UCSD-AML1 (cell line): ENCODE data around the gene SEMA5B.

Source experiments
- DNase-seq: peaks from one replicate; lab custom pipeline; 2025; ENCODE audit not compliant: unreplicated experiment; lab: John Stamatoyannopoulos, UW

SEMA5B gene

DNA sequence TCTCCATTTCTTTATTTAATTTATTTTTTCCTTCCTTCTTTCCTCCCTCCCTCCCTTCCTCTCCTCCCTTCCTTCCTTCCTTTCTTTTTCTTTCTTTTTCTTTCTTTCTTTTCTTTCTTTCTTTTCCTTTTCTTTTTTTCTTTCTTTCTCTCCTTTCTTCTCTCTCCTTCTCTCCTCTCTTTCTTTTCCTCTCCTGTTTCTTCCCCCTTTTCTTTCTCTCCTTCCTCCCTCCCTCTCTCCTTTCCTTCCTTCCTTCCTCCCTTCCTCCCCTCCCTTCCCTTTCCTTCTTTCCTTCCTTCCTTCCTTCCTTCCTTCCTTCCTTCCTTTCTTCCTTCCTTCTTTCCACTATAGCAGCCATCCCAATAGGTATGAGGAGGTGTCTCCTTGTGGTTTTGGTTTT lies 32.5 kb upstream of the SEMA5B start:
- DNase-seq: no peak

DNA sequence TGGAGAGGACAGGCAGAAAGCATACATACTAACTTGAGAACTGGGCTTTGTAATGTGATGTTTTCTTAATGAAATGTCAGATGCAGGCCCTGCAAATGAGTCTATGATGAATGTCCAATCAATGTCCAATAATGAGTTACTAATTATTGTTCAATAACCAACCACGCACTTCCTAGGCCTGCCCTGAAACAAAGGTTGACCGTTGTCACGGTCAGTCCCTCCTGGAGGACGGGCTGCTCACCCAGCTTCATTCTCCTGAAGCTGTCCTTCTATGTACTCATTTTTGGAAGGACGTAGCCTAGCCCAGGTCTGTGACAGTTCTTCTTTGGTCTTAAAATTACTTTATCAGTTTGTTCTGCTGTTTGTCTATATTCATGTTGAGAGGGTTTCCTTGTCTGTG lies 30.9 kb upstream of the SEMA5B start:
- DNase-seq: no peak

DNA sequence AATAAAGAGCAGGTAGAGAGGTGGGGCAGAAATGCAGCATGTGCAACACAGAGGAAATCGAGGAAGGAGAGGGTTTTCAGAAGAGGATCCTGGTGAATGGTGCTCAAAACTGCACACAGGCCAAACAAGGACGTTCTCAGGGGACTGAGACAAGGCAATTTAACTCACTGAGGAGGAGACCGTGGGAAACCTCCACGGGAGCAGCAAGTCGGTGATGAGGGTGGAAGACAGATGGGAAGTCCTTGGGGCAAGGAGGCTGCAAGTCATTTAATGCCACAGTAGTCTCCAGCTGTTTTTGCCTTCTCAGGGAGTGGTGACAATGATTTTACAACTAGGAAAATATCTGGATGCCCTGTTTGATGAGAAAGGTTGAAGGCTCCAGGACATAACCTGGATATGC lies 27.8 kb upstream of the SEMA5B start:
- DNase-seq: no peak

DNA sequence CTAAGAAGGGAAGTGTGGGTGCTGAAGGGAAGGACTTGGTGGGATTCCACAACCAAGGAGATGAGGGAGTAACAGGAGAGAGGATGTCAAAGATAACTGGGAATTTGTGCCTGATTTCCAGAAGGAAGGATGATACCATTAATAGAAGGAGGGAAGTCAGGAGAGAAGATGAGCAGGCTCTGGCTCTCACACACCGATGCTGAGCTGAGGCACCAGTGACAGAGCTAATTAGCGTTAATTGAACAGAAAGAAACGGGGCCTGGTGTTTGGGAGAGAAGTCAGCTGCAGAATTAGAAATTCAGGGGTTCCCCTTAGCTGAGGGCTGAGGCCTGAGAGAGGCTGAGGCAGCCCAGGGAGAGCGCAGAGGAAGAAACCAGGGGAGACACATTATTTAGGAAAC lies 27.4 kb upstream of the SEMA5B start:
- DNase-seq: no peak

DNA sequence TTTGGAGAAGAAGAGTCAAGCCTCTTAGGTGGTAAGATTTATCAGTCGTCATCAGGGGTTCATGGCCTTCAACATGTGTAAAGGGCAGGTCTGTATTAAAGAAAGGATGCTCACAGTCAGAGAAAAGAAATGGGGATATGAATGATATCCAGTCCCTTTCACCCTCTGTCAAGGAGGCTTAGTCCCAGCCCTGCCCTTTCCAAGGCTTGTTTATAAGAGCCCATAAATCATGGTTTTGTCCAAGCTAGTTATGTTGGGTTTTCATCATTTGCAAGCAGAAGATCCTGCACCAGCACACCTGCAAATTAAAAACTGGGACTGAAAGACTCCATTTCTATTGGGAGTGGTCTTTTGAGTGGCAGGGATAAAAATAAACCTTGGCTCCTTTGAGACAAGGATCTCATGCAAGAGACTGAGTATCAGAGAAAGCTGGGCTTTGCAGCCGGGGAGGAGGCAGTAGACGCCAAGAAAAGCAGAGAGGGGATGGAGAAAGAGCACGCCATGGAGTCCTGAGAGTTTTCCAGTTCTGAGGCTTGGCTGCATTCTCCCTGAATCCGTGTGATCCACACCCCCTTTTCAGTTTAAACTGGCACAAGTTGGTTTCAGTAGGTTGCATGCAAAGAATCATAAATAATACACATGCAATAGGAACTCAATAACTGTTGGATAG lies 26.7 kb upstream of the SEMA5B start:
- no peak for DNase-seq

DNA sequence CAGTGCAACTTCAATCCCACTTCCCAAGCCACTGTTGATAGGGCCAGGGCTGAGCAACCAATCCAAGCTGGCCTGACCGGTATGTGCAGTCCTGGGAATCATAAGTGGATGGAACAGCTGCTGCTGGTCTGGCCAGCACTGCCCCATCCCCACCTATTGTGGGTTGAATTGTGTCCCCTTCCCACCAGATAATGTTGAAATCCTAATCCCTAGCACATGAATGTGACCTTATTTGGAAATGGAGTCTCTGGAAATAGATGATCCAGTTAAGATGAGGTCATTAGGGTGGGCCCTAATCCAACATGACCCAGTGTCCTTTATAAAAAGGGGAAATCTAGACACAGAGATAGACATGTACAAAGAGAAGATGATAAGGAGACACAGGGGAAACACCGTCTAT lies 25.5 kb upstream of the SEMA5B start:
- DNase-seq: no peak

DNA sequence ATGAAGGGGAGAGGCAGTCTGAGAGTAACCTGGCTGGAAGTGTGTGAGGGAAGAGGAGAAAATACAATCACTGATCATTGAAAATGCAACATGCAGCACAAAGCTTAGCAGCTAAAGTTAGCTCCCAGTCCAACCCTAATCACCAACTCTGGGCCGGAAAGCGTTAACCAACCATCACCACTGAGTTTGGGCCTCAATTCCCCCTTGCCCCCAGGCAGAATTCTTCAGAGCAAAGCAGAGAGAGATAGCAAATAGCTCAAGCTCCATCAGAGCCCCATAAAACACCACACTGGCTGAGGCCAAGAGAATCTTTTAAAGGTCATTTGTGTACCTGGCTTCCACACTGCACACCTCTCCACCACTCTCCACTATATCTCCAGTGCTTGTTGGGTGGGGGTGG lies 23.1 kb upstream of the SEMA5B start:
- no peak for DNase-seq

DNA sequence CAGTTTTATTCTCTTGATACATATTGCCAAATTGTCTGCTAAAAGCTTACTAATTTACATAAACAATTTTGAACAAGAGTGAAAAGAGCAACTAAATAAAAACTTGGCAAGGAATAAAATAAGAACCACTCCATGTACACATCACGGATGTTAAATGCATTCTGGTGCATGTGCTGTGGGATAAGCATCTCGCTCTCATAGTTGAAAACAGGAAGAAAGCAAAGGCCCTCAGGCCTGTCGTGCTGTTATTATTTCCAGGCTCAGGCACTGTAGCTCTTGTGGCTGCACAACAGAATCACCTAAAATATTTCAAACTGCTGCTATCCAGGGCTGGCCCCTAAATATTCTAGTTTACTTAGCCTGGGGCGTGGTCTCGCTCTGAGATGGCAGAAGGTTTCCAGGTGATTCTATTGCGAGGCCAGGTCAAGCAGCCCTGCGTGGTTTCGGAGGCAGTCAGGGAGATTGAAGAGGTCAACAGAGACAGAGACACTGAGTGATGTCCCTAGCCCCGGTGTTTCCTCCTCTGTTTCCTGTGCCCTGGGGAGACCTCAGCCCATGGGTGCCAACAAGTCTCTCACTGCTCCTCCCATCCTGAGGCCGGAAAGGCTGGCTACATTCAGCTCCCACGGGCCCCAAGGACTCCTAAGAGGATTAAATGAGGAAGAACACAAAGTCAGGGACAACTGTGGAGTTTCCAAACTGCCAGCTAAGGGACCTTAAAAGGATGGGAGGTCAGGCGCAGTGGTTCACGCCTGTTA lies 21.1 kb upstream of the SEMA5B start:
- DNase-seq: peak; percentile 72

DNA sequence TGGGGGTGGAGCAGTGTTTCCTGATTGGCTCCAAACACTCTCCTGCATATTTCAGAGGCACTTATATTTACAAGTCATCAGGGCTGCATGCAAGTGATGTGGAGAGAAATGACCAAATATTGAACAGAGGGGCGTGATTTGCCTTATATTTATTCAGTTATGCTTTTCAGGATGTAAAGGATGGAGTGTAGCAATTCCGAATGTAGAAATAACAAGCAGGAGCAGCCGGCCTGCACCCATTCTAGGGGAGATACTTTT lies 19.4 kb upstream of the SEMA5B start:
- DNase-seq: no peak

DNA sequence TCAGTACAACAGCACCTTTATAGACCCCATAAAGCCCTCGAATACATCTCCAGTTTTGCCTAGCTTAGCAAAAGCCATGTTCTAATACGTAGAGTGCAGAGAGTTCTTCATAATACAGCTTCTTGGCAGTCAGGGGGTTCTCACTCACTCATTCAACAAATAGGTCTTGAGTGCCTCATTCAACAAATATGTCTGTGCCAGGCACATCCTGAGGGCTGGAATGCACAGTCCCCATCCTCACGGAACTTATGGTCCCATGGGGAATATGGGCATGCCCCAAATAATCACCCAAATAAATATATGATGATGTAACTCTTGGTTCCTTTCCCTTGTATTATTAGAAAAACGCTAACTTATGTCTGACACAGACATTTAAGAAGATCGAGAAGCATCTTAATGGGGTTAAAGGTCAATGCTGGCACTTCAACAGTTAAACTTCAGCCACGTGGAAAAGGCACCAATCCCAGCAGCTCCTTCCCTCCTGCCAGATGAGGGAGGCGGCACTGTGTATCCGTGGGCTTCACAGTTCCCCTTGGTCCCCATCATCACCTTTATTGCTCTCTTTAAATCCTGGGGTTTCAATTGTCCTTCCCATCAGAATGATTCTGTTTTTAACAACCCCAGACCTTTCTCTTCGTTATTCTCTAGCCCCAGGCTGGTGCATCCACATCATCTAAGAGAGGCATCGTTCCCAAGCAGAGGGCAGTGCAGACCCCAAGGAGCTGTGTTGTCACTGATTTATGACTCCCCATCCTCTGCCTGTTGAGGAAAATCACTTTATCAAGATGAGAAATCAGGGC lies 18.9 kb upstream of the SEMA5B start:
- DNase-seq: no peak

DNA sequence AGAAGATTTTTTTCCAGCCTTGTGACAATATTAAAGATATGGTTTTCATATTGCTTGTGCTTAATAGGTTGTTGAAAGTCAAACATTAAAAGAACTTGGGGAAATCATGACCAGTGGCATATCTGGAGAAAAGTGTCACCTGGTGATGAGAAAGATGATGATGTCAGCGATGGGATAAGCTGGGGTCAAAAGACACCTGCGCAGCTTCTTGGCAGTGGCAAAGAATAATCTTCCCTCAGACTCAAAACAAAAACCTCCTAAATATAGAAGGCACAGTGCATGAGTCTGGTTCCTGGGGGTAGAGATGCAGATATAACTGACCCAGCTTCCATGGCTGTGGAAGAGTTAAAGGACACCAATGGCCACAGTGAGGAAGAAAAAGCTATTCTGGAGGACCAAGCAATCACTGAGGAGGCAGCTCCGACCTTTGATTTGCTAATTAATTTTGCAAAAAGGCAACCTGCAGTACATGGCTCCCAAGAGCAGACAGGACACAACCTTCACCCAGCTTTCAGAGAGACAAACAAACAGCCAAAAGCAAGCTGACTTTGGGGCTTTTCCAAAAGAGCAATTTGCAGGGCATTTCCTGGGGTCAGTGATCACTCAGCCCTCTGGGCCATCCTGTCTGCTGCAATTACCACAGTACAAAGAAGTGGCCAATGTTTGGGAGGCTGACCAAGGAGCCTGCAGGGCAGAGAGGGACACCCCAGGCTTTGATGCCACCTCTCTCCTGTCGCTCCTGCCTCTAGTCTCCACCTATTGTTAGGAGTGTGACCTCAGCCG lies 17.6 kb upstream of the SEMA5B start:
- no peak for DNase-seq

DNA sequence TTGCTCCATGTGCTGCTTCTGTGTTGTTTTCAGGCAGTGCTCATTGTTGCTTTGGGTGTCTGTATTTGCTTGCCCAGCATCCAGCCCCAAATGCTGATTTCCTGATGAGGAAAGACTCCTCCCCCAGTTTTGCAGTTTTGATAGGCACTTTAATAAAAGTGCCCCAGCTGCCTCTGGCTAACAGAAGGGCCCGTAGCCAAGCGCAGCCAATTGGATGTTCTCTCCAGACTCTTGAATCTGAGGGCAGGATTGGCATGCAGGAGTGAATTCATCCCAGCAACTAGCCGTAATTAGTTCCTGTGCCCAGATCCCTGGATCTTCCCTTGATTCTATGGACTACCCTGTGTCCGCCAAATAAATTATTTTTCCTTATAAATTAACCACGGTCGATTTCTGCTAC lies 14.8 kb upstream of the SEMA5B start:
- DNase-seq: no peak

DNA sequence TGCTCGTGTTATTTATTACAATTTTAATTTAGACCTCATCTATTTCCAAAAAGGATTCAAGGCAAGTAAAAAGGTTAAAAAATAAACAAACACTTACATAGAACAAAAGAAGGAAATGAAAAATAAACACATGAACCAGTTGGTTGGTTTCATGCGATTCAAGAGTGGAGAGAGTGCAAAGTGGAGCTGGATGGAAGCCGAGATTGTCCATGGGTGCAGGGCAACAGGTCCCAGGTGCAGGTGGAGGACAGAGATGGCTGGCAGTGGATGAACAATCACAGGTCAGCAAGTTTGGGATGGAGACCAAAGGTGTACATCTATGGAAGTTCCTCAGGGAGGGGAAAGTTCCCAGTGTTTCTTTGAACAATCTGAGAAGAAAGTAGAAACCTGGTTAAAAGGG lies 11.6 kb upstream of the SEMA5B start:
- DNase-seq: no peak

DNA sequence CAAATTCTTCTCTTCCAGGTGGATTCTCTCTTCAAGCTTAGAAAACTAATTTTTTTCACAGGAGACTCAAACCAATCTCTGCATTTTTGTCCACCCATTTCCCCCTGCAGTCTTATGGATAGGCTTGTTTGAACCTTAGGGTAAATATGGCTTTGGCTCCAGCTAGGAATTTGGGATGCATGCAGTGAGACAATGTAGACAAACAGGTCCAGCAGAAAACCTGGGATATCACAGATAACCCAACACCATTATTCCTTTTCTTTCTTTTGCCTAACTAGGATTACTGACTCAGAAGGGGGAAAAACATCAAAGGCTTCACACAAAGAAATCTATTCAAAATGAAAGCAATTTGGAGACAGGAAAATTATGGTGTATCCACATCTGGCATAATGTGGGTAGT lies 11.2 kb upstream of the SEMA5B start:
- no peak for DNase-seq

DNA sequence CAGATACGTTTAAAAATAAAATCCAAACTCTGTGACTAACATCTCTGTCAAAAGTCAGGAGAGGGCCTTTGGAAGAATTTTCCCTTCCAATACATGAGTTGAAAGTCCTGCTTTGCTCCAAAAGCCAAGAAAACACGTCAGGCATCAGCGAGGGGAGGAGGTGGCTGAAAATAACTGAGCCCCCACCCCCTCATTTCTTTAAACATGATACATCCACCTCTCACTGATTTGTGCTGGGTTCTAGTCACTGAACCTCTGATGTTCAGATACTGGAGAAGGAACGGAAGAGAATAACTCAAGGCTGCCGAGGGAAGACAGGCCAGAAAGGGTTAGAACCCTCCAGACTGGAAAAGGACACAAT lies 9.4 kb upstream of the SEMA5B start:
- DNase-seq: no peak

DNA sequence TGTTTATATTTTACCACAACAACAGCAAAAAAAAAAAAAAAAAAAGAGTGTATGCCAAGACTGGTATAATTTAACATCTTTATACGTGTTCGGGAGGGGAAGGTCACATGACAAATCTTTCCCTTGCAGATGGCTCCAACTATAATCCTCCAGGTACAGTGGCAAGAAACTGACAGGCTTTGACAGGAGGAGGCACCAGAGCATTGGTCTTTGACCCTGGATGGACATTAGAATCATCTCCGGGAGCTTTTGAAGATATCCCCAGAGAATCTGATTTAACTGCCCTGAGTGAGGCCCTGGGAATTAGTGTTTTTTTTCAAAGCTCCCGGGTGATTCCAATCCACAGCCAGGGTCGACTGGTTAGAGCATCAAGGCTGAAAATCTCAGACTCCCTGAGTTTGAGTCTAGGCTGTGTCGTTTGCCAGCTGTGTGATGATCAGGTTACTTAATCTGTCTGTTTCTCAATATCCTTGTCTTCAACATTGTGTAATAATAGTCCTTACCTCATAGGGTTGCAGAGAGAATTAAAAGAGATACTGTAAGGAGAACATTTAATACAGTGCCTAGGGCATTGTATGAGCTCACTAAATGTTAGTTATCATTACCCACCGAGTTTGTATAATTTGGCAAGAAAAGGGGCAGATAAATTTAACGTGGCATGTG lies 8.9 kb upstream of the SEMA5B start:
- DNase-seq: no peak

DNA sequence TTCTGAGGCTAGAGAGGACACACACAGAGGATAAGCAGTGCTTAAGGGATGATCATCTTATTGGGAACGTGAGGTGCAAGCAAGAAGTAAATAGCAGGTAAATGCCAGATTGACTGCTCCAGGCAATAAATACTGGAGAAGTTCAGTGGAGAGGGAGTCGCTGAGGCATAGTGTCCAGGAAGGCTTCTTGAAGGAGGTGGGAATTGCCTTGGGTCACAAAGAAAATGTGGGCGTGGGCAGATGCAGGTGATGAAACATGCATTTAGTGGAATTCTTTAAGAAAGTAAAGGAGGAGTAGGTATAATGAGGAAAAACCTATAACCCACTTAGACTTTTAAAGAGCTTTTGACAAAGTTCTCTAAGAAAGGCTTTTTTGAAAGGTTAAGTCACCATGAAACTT lies 7.4 kb upstream of the SEMA5B start:
- no peak for DNase-seq

DNA sequence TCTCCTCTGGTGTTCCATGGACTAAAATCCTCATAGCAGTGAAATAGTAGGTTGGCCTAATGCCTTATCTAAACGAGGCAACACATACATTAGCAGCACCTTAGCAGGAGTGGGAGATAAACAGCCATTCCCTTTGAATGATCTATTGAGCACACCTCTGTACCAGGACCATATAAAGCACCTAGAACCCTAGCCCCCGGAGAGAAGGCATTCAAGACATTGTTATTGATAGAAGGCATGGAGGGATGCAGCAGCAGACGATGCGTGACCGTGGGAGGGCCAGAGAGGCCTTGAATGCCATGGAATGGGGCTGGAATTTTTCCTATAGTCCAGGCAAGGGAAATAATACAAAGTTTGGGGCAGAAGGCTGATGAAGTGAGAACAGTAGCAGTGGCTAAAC lies 6.6 kb upstream of the SEMA5B start:
- DNase-seq: no peak

DNA sequence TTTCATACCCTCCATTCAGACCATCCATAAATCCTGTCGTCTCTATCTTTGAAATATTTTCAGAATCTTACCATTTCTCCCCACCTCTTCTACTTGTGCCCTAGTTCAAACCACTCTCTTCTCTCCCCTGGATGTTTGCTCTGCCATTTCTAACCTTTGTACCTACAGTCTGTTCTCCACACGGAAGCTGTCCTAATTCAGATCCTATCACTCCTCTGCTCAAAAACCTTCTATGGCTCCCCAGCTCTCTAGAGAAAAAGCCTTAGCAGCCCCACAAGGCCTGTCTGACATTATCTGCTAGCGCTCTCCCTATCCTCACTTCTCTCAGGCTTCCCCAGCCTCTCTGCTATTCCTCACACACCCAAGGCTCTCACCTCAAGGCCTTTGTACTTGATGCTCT lies 4.5 kb upstream of the SEMA5B start:
- DNase-seq: no peak

DNA sequence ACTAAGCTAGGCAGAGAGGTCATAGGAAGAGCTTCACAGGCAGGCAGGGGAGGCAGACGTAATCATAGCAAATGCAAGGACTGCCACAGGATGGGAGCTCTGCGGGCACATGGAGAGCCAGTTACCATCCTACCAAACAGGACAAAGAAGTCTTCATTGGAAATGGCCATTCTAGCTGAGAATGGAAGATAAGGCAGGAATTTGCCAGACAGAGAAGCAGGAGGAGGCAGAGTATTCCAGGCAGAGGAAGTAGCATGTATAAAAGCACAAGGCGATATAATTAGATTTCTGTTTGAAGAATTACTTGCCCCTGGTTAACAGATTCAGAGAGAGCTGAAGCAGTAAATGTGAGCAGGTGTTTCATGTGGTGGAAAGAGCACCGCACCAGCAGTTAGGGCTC lies 3.5 kb upstream of the SEMA5B start:
- no peak for DNase-seq

DNA sequence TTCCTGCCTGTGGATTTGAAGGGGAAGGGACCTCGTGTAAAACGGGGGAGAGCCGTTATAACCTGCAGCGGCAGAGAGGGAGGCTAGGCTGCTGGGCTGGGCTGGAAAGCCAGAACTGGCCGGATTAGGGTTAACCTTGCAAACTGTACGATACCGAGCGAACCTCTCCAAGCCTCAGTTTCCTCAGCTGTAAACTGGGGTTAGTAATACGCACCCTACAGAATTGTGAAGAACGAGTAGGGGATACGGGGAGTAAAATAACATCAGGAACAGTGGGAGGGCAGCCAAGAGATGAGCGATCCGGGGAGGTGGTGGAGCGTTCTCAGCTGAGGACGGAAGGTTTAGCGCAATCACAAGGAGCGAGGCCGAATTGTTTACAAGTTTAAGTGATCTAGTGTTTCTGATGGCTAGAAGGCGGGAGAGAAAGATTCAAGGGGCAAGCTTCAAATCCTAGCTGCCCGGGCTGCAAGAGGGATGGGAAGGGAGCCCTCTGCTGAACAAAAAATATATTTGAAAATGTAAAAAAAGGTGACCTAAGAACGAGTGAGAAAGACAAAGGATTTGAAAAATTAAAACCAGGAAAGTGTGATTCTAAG lies 768 bp upstream of the SEMA5B start:
- peak; percentile 25 for DNase-seq
